Measurements from ENCODE around the gene TMTC4.
"Not testable (repeated sequence)": the region's sequence is repeated elsewhere in the genome, so short reads cannot be mapped to it uniquely, and the experiment has no call there.

The TMTC4 gene

DNA sequence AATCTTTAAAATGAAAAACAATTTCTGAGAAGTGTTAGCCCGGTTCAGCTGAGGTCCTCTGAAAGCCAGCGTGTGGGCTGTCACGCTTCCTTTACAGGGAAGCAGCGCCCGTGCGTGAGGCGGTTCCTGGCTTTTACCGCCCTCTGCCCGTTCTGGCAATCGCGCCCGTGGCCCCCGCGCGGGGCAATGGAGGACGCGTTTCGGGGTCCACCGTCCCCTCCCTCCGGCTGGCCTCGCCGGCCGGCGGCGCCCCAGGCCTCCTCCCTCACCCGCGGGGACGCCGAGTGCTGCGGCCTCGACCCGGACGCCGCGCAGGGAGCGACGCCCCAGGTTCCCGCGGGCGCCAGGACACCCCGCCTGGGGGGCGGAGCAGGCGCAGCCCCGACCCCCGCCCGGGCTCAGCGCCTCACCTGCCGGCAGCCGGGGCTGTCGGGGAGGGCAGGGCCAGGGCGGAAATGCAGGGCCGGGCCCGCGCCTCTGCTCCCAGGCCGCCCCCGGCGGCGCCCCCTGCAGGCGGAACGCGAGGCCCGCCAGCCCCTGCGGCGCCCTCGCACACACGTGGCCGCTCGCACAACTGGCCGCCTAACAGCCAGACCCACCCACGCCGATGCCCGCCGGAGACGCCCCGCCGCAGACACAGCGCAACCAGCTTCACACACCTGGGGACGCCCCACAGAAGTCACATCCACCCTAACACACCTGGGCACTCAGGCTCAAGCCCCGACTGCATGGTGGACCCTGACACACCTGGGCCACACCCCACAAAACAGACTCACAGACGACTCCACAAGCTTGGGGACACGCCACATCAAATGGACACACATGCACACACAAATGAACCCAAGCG is 86.0 kb downstream of the TMTC4 start, which contains the start of gene GGACT:
Gene GGACT (minus strand): TSS at position 459 of the 847 bp plus-strand sequence. CDS start 56,198 bp downstream, outside the sequence.
- DNase-seq (ENCODE audit: low read depth in 2 of 2) = peak; percentile 48 to 80

DNA sequence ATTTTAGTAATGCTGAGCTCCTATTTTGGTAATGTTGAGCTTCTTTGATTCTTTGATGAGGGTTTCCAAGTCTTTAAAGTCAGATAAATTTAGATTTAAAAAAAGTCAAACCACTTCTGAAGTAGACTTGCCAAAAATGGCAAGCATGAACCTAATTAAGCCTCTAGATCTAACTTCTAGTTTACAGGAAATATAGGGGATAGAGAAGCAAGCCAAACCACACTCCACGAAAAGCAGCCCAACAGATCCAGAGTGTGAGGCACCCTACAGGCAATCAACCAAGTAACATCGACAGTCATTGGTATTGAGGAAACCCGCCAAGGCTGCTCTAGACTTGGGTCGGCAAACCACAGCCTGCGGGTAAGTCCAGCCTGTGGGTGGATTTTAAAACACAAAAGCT is 89.7 kb downstream of the TMTC4 start:
- no peak for DNase-seq (ENCODE audit: low read depth in 2 of 2)

DNA sequence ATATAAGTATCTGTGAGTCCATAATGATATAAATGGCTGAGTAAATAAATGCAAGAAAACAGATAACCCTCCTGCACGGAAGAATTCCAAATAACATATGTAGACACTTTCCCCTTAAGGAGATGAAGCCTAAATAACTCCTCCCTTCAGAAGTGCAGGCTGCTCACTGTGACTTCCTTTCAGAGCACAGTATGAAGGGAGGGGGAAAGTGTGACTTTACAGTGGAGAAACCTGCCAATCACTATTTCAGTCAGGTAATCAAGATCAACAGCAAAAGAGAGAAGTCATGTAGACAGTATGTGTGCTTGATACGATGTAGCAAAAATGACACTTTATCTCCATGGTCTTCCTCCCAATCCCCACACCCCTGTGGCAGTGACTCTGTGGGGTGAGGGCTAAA is 93.1 kb downstream of the TMTC4 start:
- no peak for DNase-seq (ENCODE audit: low read depth in 2 of 2)

DNA sequence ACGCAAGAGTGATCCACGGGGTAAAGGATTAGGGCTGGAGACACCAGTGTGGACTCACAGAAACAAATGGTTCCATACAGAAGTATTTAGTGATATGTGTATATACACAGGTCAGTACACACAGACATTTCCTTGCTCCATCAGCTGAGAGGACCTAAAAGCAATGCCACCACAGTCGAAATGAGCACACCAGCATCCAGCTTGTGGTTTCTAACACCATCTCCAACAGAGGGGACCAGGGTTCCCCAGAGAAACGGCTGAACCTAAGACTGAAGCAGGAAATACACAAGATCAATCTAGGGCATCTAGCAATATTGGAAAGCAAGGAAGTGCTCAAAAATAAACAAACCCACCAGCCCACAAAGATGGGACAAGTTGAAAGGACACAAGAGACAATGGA is 93.6 kb downstream of the TMTC4 start:
- no peak for DNase-seq (ENCODE audit: low read depth in 2 of 2)

DNA sequence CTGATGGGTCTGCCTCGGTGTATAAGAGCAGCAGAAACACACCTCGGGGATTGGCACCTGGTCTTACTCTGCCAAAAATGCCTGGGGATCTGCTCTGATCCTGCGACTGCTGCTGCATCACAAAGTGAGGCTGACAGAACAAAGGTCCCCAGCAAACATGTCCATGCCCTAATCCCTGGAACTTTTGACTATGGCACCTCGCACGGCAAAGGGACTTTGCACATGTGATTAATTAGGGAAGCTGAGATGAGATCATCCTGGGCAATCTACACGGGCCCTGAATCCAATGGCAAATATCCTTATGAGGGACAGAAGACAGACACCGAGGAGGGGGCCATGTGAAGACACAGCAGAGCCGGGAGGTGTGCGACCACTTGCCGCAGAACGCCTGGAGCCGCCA is 94.5 kb downstream of the TMTC4 start:
- DNase-seq (ENCODE audit: low read depth in 2 of 2) = no peak

DNA sequence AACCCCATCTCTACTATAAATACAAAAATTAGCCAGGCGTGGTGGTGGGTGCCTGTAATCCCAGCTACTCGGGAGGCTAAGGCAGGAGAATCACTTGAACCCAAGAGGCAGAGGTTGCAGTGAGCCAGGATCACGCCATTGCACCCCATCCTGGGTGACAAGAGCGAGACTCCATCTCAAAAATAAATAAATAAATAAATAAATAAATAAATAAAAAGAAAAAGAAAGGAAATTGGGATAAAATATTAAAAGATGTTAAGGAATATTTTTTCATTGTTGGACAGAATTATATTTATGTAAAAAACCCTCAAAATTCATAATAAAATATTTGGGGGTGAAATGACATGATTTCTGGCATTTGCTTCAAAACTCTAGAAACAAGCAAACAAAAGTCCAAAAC is 97.4 kb downstream of the TMTC4 start:
- not testable (repeated sequence) for DNase-seq (ENCODE audit: low read depth in 2 of 2)

DNA sequence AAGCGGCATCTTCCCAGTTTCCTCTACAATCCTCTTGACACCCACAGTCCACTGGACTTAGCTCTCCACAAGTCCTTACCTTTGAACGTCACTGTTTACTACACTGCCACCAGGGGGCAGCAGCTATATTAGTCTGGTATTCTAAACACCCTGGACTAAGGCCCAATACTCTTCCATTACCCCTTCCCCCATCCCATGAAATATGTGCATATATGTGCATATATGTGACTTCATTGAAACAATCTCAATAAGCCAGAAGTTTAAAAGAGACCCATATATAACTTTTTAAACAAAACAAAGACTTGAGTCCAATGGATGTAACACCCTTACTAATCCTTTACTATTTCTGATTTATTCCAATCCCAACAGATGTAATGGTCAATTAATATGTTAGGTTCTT is 101.5 kb downstream of the TMTC4 start:
- DNase-seq (ENCODE audit: low read depth in 2 of 2) = peak; percentile 49 to 58

DNA sequence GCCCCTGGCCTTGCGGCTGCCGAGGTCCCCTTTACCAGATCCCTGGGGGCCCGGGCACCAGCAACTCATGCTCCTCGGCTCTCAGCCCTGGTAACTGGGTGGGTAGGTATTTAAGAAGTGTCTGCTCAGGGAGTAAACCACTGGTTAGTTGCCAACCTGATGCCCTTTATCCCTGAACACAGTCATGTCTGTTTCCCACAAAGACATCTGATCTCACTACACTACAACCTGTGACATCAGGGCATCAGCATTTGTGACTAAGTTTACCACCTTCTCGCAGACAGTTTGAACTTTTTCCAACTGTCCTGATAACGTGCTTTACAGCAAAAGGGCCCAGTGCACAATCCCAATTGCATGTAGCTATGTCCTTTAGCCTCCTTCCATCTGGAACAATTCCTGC is 108.1 kb downstream of the TMTC4 start:
- no peak for DNase-seq (ENCODE audit: low read depth in 2 of 2)

DNA sequence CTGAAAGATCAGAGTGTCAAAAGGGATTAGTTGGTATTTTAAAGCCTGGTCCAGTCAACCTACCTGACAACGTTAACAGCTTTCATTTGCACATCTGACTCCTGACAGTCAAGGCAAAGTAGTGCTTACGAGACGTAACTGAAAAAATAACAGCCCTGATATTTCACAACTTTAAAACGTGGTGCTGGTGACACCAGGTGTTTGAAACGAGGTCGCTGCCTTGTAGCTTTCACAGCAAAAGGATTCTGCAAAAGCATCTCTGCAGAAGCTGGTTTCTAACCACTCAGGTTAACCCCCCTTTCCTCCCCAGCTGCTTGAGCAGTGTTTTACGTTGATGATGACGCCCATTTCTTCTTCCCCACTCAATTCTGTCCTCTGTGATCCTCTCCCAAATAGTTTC is 109.3 kb downstream of the TMTC4 start:
- no peak for DNase-seq (ENCODE audit: low read depth in 2 of 2)

DNA sequence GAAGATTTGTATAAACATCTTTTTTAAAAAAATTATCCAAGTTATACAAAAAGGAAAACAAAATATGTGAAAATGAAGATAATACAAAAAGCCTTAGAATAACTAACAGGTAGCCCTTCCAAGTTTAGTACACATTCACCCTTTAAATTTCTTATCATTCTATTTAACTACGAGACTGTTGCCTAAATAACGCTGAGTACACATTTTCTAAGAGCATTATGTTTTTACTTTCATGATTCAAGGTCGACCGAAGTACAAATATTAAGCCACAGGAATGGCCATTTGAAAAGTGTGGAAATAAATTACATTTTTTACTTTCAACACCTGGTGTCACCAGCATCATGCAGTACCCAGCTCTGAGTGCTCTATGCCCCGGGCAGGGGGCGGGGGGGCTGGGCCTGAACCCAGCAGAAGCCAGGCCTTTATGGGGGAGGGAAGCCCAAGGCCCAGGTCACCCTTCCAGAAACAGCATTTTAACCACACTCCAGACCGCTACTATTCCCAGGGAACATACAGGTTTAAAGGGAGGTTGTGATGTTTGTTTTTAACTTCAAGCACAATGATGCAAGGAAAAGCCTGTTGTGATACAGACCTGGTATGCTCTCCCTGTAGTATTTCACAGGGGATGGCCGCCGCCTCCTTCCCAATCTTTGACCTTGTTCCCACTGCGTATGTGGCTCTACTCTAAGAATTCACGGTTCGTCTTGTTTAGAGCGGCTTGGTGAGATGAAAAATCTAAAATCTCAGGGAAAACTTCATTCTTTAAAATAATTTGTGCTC is 110.0 kb downstream of the TMTC4 start:
- no peak for DNase-seq (ENCODE audit: low read depth in 2 of 2)

DNA sequence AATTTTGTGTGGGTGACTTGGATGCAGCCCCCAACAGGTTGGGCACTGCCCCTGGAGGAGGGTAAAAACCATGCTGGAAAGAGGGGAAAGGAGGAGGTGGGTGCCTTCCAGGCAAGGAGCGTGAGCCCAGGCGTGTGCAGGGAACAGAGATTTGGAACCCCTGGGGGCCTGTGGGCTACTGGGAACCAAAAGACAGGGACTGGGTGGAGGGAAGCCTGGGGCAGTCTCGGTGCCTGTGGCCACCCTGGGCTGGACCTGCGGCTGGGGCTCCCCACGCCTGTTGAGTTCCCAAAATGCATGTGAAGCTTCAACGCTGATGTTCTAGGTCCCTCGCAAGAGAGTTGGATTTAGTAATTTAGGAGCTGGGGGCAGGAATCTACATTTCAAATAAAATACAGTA is 110.8 kb downstream of the TMTC4 start:
- DNase-seq (ENCODE audit: low read depth in 2 of 2) = no peak

DNA sequence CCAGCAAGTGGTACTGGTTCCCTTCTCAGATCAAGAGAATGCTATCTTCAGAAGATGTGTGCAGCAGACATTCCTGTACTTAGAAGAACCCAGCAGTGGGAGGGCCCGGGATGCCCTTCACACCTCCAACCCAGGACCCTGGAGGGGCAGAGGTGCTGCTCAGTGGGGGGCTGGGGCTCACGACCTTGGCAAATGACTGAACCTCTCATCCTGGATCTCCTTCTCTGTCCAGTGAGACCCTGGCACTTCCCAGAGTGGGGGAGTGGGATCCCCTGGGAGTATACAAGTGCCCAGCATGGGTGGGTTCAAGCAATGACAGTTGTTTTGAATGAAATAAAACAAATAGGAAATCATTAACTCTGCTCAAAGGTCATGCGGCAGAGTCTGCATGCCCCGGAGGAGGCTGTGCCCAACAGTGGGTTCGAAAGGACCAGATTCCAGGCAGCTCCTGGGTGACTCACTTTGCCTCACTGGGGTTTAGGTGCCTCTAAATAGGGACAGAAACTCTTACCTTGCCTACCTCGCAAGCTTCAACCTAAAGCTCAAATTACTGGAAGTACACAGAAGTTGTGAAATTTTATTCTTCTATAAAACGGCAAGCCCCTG is 112.9 kb downstream of the TMTC4 start:
- DNase-seq (ENCODE audit: low read depth in 2 of 2) = no peak

DNA sequence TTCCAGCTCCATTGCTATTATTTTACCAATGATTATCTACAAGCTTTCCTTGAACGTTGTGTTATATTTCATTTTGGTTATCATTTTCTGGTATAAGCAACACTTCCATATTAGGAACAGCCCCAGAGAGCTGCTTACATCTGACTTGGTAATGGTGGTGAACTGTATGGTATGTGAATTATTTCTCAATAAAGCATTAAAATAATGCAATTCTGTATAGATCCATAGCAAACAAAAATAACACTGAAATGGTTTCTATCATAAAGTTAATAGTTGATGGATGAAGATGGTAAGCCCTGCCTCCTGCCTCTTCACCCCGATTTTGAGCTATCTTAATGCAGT is 113.5 kb downstream of the TMTC4 start:
- DNase-seq (ENCODE audit: low read depth in 2 of 2) = no peak

DNA sequence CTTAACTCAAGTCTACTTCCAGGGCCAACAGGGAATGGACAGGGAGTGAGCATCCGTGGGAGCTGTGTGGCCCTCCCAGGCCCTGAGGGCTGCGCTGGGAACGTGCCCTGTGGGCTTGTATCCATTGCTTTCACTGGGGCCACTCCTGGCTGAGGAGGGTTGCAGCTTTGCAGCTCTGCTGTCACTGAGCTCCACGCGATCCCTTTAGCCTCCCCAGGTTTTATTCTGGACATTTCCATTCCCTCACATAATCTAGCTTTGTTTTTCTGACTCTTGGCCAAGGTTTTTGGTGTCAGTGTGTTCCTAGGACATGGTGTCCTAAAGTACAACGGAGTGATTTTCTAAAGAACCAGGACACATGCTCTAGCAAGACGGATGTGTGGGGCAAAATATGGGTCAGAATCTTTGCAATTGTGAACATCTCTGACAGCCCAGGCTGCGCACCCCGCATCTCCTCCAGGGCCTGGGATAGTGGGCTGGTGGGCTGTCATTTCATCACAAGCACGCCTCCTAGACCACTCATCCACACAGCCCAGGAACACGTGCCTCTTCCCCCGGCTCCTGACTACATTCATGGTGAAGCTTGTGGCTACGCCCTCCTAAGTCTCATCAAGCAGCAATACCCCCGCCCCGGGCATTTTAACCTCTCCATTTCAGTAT is 114.0 kb downstream of the TMTC4 start:
- no peak for DNase-seq (ENCODE audit: low read depth in 2 of 2)

DNA sequence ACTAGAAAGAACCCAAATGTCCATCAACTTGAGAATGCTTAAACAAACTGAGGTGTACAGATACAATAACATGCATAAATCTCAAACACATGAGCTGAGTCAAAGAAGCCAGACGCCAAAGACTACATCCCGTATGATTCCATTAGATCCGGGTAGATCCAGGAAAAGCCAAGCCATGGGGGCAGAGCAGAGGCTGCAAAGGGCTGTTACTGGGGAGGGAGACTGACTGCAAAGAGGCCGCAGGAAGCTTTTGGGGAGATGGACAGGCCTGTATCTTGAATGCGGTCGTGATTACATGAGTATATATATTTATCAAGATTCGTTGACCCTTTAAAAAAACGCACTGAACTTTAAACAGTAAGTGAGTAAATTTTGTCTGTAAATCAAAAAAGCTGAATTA is 114.7 kb downstream of the TMTC4 start:
- DNase-seq (ENCODE audit: low read depth in 2 of 2) = no peak

Measured in stimulated activated CD8-positive, alpha-beta memory T cell treated with anti-CD3 and anti-CD28 coated beads, Interleukin-7, amount 100 ng/mL, for 4 hours (primary cell).